ENCODE measurements around the gene MST1R. TPM values are rescaled to one million over a fixed set of nuclear protein-coding genes. Genes with fewer than 3 reads are reported as not detected.
A peak's percentile ranks its signal among the peaks of the same experiment; 100 is the strongest.

Gene MST1R
- total RNA-seq, 1 donor from 2014 or later, result 6.5 TPM

DNA sequence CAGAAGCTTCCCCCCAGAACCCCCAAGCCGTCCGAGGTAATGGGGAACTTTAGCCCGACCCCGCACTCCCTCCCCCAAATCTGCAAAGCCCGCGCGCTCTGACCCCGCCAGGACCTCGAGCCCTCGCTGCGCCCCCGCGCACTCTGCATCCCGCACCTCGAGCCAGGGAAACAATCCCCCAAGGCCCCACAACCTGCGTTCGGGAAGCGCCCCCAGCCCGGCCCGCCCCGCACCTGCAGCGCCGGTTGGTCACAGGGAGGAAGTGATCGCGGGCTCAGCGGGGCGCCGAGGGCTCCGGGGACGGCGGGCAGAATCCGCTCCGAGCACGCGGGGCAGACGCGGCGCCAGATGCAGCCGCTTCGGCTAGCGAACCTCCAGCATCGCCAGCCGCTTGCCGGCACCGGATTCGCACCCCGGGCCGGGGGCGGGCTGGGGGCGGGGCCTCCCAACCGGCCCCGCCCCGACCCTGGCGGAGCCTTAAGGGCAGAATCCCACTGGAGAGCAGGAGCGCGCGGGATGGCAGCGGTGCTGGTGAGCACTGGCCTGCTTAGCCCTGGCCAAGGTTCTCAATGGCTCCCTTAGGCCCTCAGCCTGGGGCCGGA, 34.0 kb downstream of the MST1R start, which contains the start of gene CAMKV:
Gene CAMKV, minus strand, starts transcription at position 382 of the 602 bp plus-strand sequence. CDS start 7,518 bp downstream, outside the sequence.
- H3K27me3 ChIP-seq (ENCODE audit: control insufficient read depth, insufficient read depth, low read length), result peaks cover 60% of the 10 kb centered on the region
- no peak within 1 kb of the TSS for H3K4me3 ChIP-seq (ENCODE audit: low read depth, low read length)

DNA sequence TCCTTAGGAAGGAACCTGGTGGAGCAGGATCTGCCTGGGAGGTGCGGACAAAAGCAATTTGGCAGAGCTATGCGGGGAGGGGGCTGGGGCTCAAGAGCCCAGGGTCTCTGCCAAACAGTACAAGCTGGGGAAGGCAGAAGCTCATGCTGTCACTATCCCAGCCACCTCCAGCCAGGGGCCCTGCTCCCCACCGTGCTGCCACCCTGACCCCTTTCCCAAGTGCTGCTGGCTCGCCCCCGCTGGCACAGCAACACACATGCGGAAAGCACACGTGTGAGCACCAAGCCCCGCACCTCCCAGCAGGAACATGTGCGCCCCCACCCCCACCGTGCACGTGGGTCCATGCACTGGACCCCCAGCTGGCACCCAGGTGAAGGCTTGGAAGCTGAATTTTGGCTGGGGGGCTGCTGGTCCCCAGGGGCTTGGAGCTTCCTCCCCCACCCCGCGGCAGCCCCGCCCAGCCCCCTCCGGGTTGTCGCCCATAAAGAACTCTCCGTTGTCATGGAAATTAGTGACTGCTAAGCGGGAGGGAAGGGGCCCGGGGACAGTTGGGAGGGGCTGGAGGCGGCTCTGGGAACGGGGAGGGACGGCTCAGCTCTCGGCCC, 34.7 kb downstream of the MST1R start:
- no peak for DNase-seq (ENCODE audit: low read depth)
- Histone ChIP-seq H3K36me3 (ENCODE audit: control insufficient read depth, insufficient read depth, low read length) (no peaks in the 10 kb centered on the region), H3K27me3 (ENCODE audit: control insufficient read depth, insufficient read depth, low read length) (peaks cover 66% of the 10 kb centered on the region), H3K4me3 (ENCODE audit: low read depth, low read length) (no peak overlapping the region)
- TF ChIP-seq, protein P1, sequence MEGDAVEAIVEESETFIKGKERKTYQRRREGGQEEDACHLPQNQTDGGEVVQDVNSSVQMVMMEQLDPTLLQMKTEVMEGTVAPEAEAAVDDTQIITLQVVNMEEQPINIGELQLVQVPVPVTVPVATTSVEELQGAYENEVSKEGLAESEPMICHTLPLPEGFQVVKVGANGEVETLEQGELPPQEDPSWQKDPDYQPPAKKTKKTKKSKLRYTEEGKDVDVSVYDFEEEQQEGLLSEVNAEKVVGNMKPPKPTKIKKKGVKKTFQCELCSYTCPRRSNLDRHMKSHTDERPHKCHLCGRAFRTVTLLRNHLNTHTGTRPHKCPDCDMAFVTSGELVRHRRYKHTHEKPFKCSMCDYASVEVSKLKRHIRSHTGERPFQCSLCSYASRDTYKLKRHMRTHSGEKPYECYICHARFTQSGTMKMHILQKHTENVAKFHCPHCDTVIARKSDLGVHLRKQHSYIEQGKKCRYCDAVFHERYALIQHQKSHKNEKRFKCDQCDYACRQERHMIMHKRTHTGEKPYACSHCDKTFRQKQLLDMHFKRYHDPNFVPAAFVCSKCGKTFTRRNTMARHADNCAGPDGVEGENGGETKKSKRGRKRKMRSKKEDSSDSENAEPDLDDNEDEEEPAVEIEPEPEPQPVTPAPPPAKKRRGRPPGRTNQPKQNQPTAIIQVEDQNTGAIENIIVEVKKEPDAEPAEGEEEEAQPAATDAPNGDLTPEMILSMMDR (IDR thresholded peaks at IDR 0.05; ENCODE audit: insufficient read depth, low read length, poor library complexity, severe bottlenecking), result no peak

More for the DNA sequence above, 34.0 kb downstream of the MST1R start, which contains the start of gene CAMKV:
- DNase-seq (ENCODE audit: low read depth), result no peak
- H3K36me3 ChIP-seq (ENCODE audit: control insufficient read depth, insufficient read depth, low read length), result no peaks in the 10 kb centered on the region
- TF ChIP-seq, protein P1 (IDR thresholded peaks at IDR 0.05; ENCODE audit: insufficient read depth, low read length, poor library complexity, severe bottlenecking), result no peak

DNA sequence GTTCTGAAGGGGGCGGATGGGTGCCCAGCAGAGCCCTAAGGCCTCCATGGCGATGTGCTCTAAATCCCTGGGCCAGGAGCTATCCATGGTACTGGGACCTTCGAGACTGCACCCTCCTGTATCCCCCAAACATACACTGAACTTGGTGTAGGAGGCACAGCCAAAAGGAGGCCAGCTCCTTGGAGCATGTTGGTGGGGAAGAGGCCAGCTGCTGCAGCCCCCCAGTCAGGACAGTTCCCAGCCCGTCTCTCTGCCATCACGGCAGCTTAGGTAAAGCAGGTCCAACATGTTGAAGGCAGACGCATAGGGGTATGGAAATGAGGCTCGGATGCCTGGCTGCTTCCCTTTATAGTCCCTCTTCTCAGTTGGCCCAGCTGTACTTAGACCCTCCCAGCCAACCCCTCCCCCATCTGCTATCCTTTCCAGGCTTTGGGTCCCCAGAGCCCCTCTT, 35.8 kb downstream of the MST1R start:
- H3K4me3 ChIP-seq (ENCODE audit: low read depth, low read length), result no peak overlapping the region
- no peaks in the 10 kb centered on the region for H3K36me3 ChIP-seq (ENCODE audit: control insufficient read depth, insufficient read depth, low read length)
- TF ChIP-seq, protein P1 (IDR thresholded peaks at IDR 0.05; ENCODE audit: insufficient read depth, low read length, poor library complexity, severe bottlenecking), result no peak
- DNase-seq (ENCODE audit: low read depth), result peak; percentile 14
- H3K27me3 ChIP-seq (ENCODE audit: control insufficient read depth, insufficient read depth, low read length), result peaks cover 70% of the 10 kb centered on the region

DNA sequence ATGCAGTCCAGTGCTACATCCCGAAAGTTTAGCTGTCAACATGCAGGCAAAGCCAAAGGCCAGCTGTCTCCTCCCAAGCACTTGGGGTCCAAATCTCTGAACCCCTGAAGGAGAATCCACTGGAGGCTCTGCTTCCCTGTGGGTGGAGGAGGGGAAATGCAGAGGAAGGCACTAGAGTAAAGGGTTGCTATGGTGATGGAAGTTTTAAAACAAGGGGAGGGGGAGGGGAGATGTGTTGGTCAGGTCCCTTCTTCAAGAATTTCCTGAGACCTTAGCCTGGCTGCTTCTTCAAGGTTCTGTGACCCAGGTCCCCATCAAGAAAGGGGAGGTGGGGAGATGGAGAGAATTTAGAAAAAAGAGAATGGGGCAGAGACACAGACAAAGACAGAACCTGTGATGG, 36.3 kb downstream of the MST1R start:
- Histone ChIP-seq H3K27me3 (ENCODE audit: control insufficient read depth, insufficient read depth, low read length) (peaks cover 69% of the 10 kb centered on the region), H3K4me3 (ENCODE audit: low read depth, low read length) (no peak overlapping the region), H3K36me3 (ENCODE audit: control insufficient read depth, insufficient read depth, low read length) (no peaks in the 10 kb centered on the region)
- TF ChIP-seq, protein P1 (IDR thresholded peaks at IDR 0.05; ENCODE audit: insufficient read depth, low read length, poor library complexity, severe bottlenecking), result no peak
- DNase-seq (ENCODE audit: low read depth), result no peak

DNA sequence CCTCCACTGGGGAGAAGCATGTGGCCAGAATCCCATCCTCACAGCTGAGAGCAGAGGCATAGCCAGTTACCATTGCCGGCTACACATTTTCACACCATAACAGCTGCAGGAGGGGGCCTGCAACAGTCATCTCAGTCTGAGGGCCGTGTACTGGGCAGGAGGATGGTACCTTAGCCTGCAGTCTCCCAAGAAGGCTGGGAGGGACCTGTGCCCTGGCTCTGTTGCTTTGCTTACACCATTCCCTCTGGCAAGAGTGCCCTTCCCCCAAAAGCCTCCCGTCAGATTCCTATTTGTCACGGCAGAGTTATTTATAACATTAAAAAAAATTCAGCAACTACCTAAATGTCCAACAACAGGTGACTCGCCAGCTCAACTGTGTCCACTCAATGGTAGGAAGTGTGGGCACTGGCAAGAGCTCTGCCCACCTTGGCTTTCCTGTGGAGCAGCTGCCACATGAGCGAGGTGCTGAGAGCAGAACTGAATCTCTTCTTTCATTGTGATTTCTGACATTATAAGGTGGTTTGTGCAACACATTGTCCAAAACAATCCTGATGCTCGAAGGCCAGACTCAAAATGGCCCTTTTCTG, 38.4 kb downstream of the MST1R start:
- TF ChIP-seq, protein P1 (IDR thresholded peaks at IDR 0.05; ENCODE audit: insufficient read depth, low read length, poor library complexity, severe bottlenecking), result no peak
- no peak for DNase-seq (ENCODE audit: low read depth)
- H3K36me3 ChIP-seq (ENCODE audit: control insufficient read depth, insufficient read depth, low read length), result no peaks in the 10 kb centered on the region

More for the DNA sequence above, 38.4 kb downstream of the MST1R start:
- H3K4me3 ChIP-seq (ENCODE audit: low read depth, low read length), result no peak overlapping the region
- H3K27me3 ChIP-seq (ENCODE audit: control insufficient read depth, insufficient read depth, low read length), result peaks cover 58% of the 10 kb centered on the region

All from kidney epithelial cell (primary cell).